Upper lobe of left lung (tissue), 4 donors: ENCODE measurements around the gene MTCL1.

Experiments used
- CTCF ChIP-seq, 6 experiments: fragments of 450-650 bp in 4 of 6; fragments of 200-600 bp in 2 of 6; sonication (generic) in 2 of 6; IDR thresholded peaks; one replicate each; pipeline ENCODE4 v1.5.1; 2016 to 2019; ENCODE audit warnings: antibody characterized with exemption in 6 of 6
- POLR2AphosphoS5 ChIP-seq, 2 donors: sonication (generic); formaldehyde crosslinking; IDR thresholded peaks; one replicate each; pipeline ENCODE4 v1.5.1; 2017; ENCODE audit warnings: antibody characterized with exemption in 2 of 2

GRCh38 chr18:8742387-8743361 lies 37.3 kb downstream of the MTCL1 start:
- TF ChIP-seq POLR2AphosphoS5 (IDR thresholded peaks at IDR 0.05): no peak
- no peak for TF ChIP-seq CTCF (IDR thresholded peaks at IDR 0.05)
